GM12878 (cell line): ENCODE results near the gene COL28A1. TPM values are rescaled to one million over a fixed set of nuclear protein-coding genes. Genes with fewer than 3 reads are reported as not detected.
A peak's percentile ranks its signal among the peaks of the same experiment; 100 is the strongest.

Source experiments
- ATAC-seq: fragments of 200-7000 bp; cut with Tn5 transposase; 3 replicates; pipeline ENCODE4 v1.9.1; 2020; ENCODE audit warnings: mild to moderate bottlenecking, moderate library complexity
- BruUV-seq: library from RNA; stranded (reverse); fragments of 400-500 nt; replicated peaks from 2 replicates; lab custom pipeline; 2021; lab: Mats Ljungman, UMichigan
- CTCF ChIA-PET: fragments of 300-600 bp; sonication (Branson Sonifier 250); formaldehyde crosslinking; extraction: SDS; loops from one replicate; lab custom pipeline; 2021; ENCODE audit warnings: inconsistent platforms; lab: Yijun Ruan, JAX
- POLR2A ChIA-PET: fragments of 350-600 bp; formaldehyde crosslinking; extraction: SDS; loops from one replicate; lab custom pipeline; 2021; ENCODE audit warnings: inconsistent platforms; lab: Charles Lee
- RAD21 ChIA-PET: fragments of 300-600 bp; sonication (Branson Sonifier 250); formaldehyde crosslinking; loops from one replicate; lab custom pipeline; 2023; ENCODE audit warnings: antibody characterized with exemption; ENCODE audit not compliant: unreplicated experiment; lab: Charles Lee
- SMC1A ChIA-PET: fragments of 300-600 bp; sonication (Branson Sonifier 250); formaldehyde crosslinking; loops from one replicate; lab custom pipeline; 2023; ENCODE audit not compliant: unreplicated experiment, uncharacterized antibody; lab: Charles Lee
- DNase-seq: peaks from one replicate; pipeline ENCODE4 v3.0.0-alpha.2; 2011; ENCODE audit warnings: low read depth, low spot score
- FAIRE-seq: peaks from 3 replicates; lab custom pipeline; 2011; peaks lifted over from hg19 to GRCh38; lab: Jason Lieb, UNC
- H2AFZ ChIP-seq: 2 replicates; pipeline ENCODE4 v1.6.0; 2011; ENCODE audit warnings: low read depth, low read length, control low read depth; ENCODE audit not compliant: control insufficient read depth
- H3K27ac ChIP-seq: 2 replicates; pipeline ENCODE4 v1.5.1; 2011; ENCODE audit warnings: control low read depth; ENCODE audit not compliant: control insufficient read depth, insufficient read depth
- H3K27me3 ChIP-seq, 2 experiments: replicated peaks in 1 of 2; 2 replicates each; pipeline versions ENCODE4 v1.6.0 to v1.6.1; 2011; ENCODE audit warnings: low read length in 1 of 2; ENCODE audit not compliant: control insufficient read depth in 2 of 2, insufficient read depth in 2 of 2
- H3K36me3 ChIP-seq, 2 experiments: 2 replicates each; pipeline ENCODE4 v1.5.1; 2011; ENCODE audit warnings: low read length in 1 of 2; ENCODE audit not compliant: control insufficient read depth in 2 of 2, insufficient read depth in 2 of 2
- H3K4me1 ChIP-seq: 2 replicates; pipeline ENCODE4 v1.6.1; 2011; ENCODE audit warnings: mild to moderate bottlenecking, low read length, moderate library complexity, mixed read lengths; ENCODE audit not compliant: control insufficient read depth, insufficient read depth
- H3K4me2 ChIP-seq: 2 replicates; pipeline ENCODE4 v1.6.0; 2011; ENCODE audit warnings: control low read depth; ENCODE audit not compliant: control insufficient read depth, insufficient read depth
- H3K4me3 ChIP-seq: fragments of 200-600 bp; sonication (generic); 2 replicates; pipeline ENCODE4 v1.5.1; 2016
- H3K79me2 ChIP-seq: 2 replicates; pipeline ENCODE4 v1.6.0; 2011; ENCODE audit warnings: low read length; ENCODE audit not compliant: control insufficient read depth, insufficient read depth
- H3K9ac ChIP-seq: 2 replicates; pipeline ENCODE4 v1.8.0; 2011; ENCODE audit warnings: low read length, control low read depth, mixed read lengths; ENCODE audit not compliant: control insufficient read depth, insufficient read depth
- H3K9me3 ChIP-seq: replicated peaks from 3 replicates; pipeline ENCODE4 v1.5.1; 2011; ENCODE audit warnings: mild to moderate bottlenecking, low read length; ENCODE audit not compliant: control insufficient read depth, insufficient read depth
- H4K20me1 ChIP-seq: 2 replicates; pipeline ENCODE4 v1.6.0; 2011; ENCODE audit not compliant: control insufficient read depth, insufficient read depth
- MTA3 ChIP-seq: IDR thresholded peaks from 2 replicates; pipeline ENCODE4 v1.6.1; 2012; ENCODE audit warnings: low read length, inconsistent platforms, borderline replicate concordance
- POLR2AphosphoS5 ChIP-seq: IDR thresholded peaks from 2 replicates; pipeline ENCODE4 v1.6.1; 2011; ENCODE audit warnings: mild to moderate bottlenecking, low read length, inconsistent platforms
- RAD21 ChIP-seq: IDR thresholded peaks from 2 replicates; pipeline ENCODE4 v1.6.1; 2011; ENCODE audit warnings: mild to moderate bottlenecking, low read depth, low read length, moderate library complexity; ENCODE audit not compliant: insufficient read depth
- RB1 ChIP-seq: fragments of 450-650 bp; formaldehyde crosslinking; IDR thresholded peaks from 2 replicates; pipeline ENCODE4 v1.6.1; 2017; ENCODE audit warnings: mild to moderate bottlenecking, borderline replicate concordance
- RELA ChIP-seq: fragments of 450-650 bp; IDR thresholded peaks from 2 replicates; pipeline ENCODE4 v1.8.0; 2014; ENCODE audit warnings: borderline replicate concordance; ENCODE audit not compliant: partially characterized antibody
- SIN3A ChIP-seq: IDR thresholded peaks from 2 replicates; pipeline ENCODE4 v1.6.1; 2012; ENCODE audit warnings: low read depth, low read length, improper control_type of control experiment
- WRNIP1 ChIP-seq: IDR thresholded peaks from 2 replicates; pipeline ENCODE4 v1.6.1; 2011; ENCODE audit warnings: low read depth, low read length, improper control_type of control experiment, borderline replicate concordance
- ZNF207 ChIP-seq: fragments of 450-650 bp; IDR thresholded peaks from 2 replicates; pipeline ENCODE4 v1.6.1; 2014; ENCODE audit warnings: antibody characterized with exemption, mild to moderate bottlenecking, borderline replicate concordance
- ZSCAN29 ChIP-seq: fragments of 450-650 bp; IDR thresholded peaks from 2 replicates; pipeline ENCODE4 v1.6.1; 2017; ENCODE audit warnings: mild to moderate bottlenecking, moderate library complexity
- WGBS: methylation state at CpG from one replicate; pipeline ENCODE4 v1.1.6; 2016; ENCODE audit warnings: low lambda C conversion rate; ENCODE audit not compliant: insufficient replicate concordance, insufficient coverage; ENCODE audit errors: missing lambda C conversion rate; 5-methylcytosine and 5-hydroxymethylcytosine counted together
- in situ Hi-C: fragments of 300-500 bp; cut with MboI; formaldehyde crosslinking; loops from 9 replicates; pipeline ENCODE4 v1.14.3; 2018; ENCODE audit warnings: mixed read lengths
- intact Hi-C: fragments of 100-400 bp; cut with micrococcal nuclease; formaldehyde crosslinking; loops from one replicate; pipeline ENCODE4 v1.14.2; 2022; ENCODE audit not compliant: unreplicated experiment
- polyA plus RNA-seq, 11 experiments: library from polyadenylated mRNA; depleted of rRNA in 4 of 11; unstranded in 6 of 11; stranded (reverse) in 5 of 11; fragments of >200 nt; fragmentation: Nextera tagmentation in 4 of 11; fragmentation: Illumina TruSeq in 1 of 11; extraction: Ambion mirVana in 4 of 11; extraction: Trizol in 1 of 11; gene quantifications; 1 replicate in 1 of 11; 2 replicates in 10 of 11; pipeline versions ENCODE4 v1.2.1 to v1.2.3, GENCODE V29; 2011 to 2016; ENCODE audit warnings: inconsistent platforms in 2 of 11, missing spikeins in 2 of 11, low read depth in 1 of 11
- total RNA-seq, 4 experiments: library from RNA; depleted of rRNA in 3 of 4; stranded (reverse); fragments of >200 nt in 3 of 4; fragmentation: Illumina TruSeq in 1 of 4; extraction: Trizol in 1 of 4; gene quantifications; 2 replicates each; pipeline versions ENCODE4 v1.2.1 to v1.2.3, GENCODE V29; 2013 to 2021
- TF ChIP-seq, protein P1 (sequence below): fragments of 150-350 bp; IDR thresholded peaks from 2 replicates; pipeline ENCODE4 v1.6.1; 2016; ENCODE audit warnings: low read depth, low read length
- TF ChIP-seq, protein P2 (sequence below), 3 experiments: IDR thresholded peaks in 2 of 3; conservative IDR thresholded peaks in 1 of 3; 2 replicates each; pipeline ENCODE4 v1.5.1; 2011; ENCODE audit warnings: low read depth in 3 of 3, low read length in 3 of 3, mild to moderate bottlenecking in 3 of 3, control low read depth in 2 of 3, moderate library complexity in 2 of 3, inconsistent platforms in 1 of 3, mixed read lengths in 1 of 3; ENCODE audit not compliant: control insufficient read depth in 2 of 3, insufficient read depth in 1 of 3; ENCODE audit errors: extremely low read depth in 1 of 3

COL28A1 gene
- total and polyA plus RNA-seq, 10 of the 15 experiments (the other 5 are each of a cell fraction or from before 2014, with no cell fraction given), result 0.05 to 0.22 TPM; not detected in 8

DNA sequence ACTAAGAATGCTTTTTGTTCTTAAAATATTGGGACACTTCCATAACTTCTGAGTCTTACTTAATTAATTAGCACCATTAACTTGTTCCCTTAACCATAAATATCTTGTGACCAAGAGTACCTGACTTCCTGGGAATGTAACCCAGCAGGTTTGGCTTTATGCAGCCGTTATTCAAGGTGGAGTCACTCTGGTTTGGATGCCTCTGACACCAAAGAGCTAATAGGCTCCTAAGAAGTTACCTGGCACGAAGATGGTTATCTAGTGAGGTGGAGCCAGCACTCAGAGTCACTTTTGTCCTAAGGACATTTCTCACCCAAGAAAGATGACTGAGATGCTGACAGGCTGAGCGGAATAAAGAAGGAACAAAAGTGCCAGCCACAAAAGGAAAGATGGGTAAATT, 181.0 kb downstream of the COL28A1 start:
- CTCF ChIA-PET, result interaction anchor here (1.6 kb wide), 1 partner anchor 173 kb away, joined by 4 read pairs; no protein-coding TSS in a partner anchor
- Histone ChIP-seq H3K27ac (no peak overlapping the region), H2AFZ (no peak overlapping the region), H3K9ac (no peak overlapping the region), H3K4me2 (no peak overlapping the region), H3K36me3 (no peaks in the 10 kb centered on the region), H3K4me3 (no peak overlapping the region), H4K20me1 (no peaks in the 10 kb centered on the region), H3K9me3 (no peaks in the 10 kb centered on the region), H3K27me3 (no peaks in the 10 kb centered on the region), H3K79me2 (no peaks in the 10 kb centered on the region), H3K4me1 (no peaks in the 10 kb centered on the region)
- intact Hi-C loops (no loop called here), in situ Hi-C loops (no loop called here)
- ATAC-seq, result no peak
- SMC1A ChIA-PET, result no interaction called here
- RAD21 ChIA-PET, result interaction anchor here (1.4 kb wide), 1 partner anchor 251 kb away, joined by 4 read pairs; no protein-coding TSS in a partner anchor
- POLR2A ChIA-PET, result no interaction called here
- no TSS peak for BruUV-seq
- DNase-seq, result no peak
- no peak for FAIRE-seq
- TF ChIP-seq RELA (no peak), POLR2AphosphoS5 (no peak), ZNF207 (no peak), MTA3 (no peak), WRNIP1 (no peak)
- 43% methylated on average over 3 of the region's 3 CpGs for WGBS

DNA sequence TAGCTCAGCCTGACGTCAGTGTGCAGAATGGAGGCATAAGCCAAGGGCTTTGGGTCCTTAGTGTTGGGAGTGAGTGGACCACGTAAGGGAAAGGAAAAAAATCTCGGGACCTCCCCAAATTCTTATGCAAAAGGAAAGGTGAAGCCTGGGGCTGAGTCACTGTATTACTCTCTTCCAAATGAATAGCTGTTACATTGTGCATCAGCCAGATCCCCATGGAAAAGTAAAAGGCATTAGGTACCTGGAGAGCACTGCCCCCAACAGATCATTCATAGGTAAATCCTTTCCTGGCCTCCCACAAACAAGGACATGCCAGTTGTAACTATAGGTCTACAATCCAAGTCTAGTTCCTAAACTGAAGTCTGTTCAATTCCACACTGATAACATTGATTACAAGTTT, 182.8 kb downstream of the COL28A1 start:
- ChIA-PET SMC1A (interaction anchor here (0.8 to 1.7 kb wide), 7 partner anchors 13 to 248 kb away, joined by 3 to 5 read pairs (median 3); partner anchors contain the start of gene C1GALT1), CTCF (interaction anchor here (0.8 to 2.8 kb wide), 4 partner anchors 171 to 387 kb away, joined by 3 to 16 read pairs (median 6); no protein-coding TSS in a partner anchor)
- DNase-seq (no peak), ATAC-seq (no peak), FAIRE-seq (no peak)
- WGBS, result 29% methylated on average over 3 of the region's 3 CpGs
- H3K27me3 ChIP-seq, result no peaks in the 10 kb centered on the region
- TF ChIP-seq SIN3A (no peak), RB1 (no peak), ZSCAN29 (no peak), RAD21 (peak; percentile 37)
- TF ChIP-seq, protein P1, sequence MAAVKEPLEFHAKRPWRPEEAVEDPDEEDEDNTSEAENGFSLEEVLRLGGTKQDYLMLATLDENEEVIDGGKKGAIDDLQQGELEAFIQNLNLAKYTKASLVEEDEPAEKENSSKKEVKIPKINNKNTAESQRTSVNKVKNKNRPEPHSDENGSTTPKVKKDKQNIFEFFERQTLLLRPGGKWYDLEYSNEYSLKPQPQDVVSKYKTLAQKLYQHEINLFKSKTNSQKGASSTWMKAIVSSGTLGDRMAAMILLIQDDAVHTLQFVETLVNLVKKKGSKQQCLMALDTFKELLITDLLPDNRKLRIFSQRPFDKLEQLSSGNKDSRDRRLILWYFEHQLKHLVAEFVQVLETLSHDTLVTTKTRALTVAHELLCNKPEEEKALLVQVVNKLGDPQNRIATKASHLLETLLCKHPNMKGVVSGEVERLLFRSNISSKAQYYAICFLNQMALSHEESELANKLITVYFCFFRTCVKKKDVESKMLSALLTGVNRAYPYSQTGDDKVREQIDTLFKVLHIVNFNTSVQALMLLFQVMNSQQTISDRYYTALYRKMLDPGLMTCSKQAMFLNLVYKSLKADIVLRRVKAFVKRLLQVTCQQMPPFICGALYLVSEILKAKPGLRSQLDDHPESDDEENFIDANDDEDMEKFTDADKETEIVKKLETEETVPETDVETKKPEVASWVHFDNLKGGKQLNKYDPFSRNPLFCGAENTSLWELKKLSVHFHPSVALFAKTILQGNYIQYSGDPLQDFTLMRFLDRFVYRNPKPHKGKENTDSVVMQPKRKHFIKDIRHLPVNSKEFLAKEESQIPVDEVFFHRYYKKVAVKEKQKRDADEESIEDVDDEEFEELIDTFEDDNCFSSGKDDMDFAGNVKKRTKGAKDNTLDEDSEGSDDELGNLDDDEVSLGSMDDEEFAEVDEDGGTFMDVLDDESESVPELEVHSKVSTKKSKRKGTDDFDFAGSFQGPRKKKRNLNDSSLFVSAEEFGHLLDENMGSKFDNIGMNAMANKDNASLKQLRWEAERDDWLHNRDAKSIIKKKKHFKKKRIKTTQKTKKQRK, result no peak
- TF ChIP-seq, protein P2, sequence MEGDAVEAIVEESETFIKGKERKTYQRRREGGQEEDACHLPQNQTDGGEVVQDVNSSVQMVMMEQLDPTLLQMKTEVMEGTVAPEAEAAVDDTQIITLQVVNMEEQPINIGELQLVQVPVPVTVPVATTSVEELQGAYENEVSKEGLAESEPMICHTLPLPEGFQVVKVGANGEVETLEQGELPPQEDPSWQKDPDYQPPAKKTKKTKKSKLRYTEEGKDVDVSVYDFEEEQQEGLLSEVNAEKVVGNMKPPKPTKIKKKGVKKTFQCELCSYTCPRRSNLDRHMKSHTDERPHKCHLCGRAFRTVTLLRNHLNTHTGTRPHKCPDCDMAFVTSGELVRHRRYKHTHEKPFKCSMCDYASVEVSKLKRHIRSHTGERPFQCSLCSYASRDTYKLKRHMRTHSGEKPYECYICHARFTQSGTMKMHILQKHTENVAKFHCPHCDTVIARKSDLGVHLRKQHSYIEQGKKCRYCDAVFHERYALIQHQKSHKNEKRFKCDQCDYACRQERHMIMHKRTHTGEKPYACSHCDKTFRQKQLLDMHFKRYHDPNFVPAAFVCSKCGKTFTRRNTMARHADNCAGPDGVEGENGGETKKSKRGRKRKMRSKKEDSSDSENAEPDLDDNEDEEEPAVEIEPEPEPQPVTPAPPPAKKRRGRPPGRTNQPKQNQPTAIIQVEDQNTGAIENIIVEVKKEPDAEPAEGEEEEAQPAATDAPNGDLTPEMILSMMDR (IDR thresholded peaks at IDR 0.05 in 2 of 3, conservative IDR thresholded peaks at IDR 0.05 in 1 of 3; ENCODE audit: control insufficient read depth in 2 of 3, extremely low read depth in 1 of 3, insufficient read depth in 1 of 3, low read depth in 3 of 3, low read length in 3 of 3), result peak in 1 of 3 experiments; percentile 16; a peak in 2 of 6 replicates
- TF ChIP-seq, all 136 proteins: peak for 2
- Histone ChIP-seq H3K79me2 (no peaks in the 10 kb centered on the region), H3K4me1 (no peaks in the 10 kb centered on the region), H2AFZ (no peak overlapping the region), H3K4me2 (no peak overlapping the region), H4K20me1 (no peaks in the 10 kb centered on the region), H3K9me3 (no peaks in the 10 kb centered on the region), H3K4me3 (no peak overlapping the region), H3K9ac (no peak overlapping the region), H3K36me3 (no peaks in the 10 kb centered on the region), H3K27ac (no peak overlapping the region)
- BruUV-seq, result no TSS peak
- in situ Hi-C loops (no loop called here), intact Hi-C loops (no loop called here)
- RAD21 ChIA-PET, result interaction anchor here (1.0 to 1.9 kb wide), 3 partner anchors 169 to 249 kb away, joined by 3 to 6 read pairs (median 5); partner anchors contain the start of gene C1GALT1
- POLR2A ChIA-PET, result no interaction called here
